GM20000 (cell line): ENCODE results near the gene BLID.

Experiments
- DNase-seq: peaks from one replicate; pipeline ENCODE4 v3.0.0; 2012; ENCODE audit warnings: low spot score
- TF ChIP-seq, protein P1 (sequence below): IDR thresholded peaks from 2 replicates; pipeline ENCODE4 v1.5.1; 2012; ENCODE audit warnings: mild to moderate bottlenecking, control low read depth; ENCODE audit errors: extremely low read depth, missing control alignments

Gene BLID

DNA sequence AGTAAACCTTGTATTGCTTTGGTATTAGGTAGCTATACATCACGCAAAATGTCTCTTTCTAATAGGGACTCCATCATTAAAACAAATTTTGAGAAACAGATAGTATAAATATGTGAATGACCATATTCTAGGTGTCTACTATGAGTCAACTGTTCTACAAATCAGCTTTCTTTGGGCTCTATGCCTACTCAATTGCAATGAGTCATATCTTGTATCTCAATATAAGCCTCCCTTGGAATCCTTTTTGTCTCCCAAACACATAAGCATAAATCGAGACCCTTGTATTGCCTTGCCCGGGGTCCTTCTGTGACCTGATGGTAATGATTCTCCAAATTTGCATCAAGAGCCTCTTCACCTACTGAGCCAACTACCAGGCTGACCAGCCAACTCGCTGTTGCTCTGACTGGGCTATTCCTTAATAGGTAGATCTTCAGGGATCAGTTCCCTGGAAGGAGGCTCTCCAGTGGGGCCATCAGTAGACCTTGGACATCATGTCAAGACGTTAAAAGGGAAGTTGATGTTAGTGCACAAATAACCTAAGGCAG is 22.2 kb downstream of the BLID start:
- no peak for DNase-seq
- TF ChIP-seq, protein P1, sequence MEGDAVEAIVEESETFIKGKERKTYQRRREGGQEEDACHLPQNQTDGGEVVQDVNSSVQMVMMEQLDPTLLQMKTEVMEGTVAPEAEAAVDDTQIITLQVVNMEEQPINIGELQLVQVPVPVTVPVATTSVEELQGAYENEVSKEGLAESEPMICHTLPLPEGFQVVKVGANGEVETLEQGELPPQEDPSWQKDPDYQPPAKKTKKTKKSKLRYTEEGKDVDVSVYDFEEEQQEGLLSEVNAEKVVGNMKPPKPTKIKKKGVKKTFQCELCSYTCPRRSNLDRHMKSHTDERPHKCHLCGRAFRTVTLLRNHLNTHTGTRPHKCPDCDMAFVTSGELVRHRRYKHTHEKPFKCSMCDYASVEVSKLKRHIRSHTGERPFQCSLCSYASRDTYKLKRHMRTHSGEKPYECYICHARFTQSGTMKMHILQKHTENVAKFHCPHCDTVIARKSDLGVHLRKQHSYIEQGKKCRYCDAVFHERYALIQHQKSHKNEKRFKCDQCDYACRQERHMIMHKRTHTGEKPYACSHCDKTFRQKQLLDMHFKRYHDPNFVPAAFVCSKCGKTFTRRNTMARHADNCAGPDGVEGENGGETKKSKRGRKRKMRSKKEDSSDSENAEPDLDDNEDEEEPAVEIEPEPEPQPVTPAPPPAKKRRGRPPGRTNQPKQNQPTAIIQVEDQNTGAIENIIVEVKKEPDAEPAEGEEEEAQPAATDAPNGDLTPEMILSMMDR: no peak

DNA sequence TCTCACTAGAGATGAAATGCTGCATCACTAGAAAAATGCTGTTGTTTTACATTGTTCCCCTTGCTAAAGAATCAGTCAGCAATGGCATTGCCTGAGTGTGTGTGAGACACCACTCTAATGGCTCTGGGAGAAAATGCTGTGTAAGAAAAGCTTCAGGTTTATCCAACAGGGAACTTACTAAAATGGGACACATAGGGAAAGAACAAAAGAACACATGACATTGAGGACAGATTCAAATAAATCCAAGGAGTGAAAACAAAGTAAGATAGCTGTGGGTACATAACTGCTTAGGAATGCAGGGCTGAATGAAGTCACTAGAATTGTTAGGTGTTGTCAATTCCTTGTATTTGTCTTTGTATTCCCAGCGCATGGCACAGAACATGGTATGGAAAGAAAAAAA is 24.2 kb downstream of the BLID start:
- DNase-seq: no peak
- TF ChIP-seq, protein P1: no peak

DNA sequence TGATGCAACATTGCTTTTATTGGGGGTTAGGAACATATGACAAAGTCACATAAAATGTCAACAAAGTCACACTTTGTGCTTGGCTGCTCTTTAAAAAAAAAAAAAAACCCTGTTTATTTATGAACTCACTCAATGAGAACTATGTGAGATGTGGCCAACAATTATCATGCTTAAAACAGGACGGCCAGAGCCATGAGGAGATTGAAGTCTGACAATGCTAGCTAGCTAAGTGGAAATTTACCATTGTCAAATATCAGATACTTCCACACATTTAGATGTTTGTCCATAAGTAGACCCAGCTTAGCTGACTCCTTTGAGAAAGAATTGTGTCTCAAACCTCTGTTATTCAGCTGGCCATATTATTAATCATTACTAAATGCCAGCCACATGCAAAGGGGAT is 26.9 kb downstream of the BLID start:
- TF ChIP-seq, protein P1: no peak
- no peak for DNase-seq

DNA sequence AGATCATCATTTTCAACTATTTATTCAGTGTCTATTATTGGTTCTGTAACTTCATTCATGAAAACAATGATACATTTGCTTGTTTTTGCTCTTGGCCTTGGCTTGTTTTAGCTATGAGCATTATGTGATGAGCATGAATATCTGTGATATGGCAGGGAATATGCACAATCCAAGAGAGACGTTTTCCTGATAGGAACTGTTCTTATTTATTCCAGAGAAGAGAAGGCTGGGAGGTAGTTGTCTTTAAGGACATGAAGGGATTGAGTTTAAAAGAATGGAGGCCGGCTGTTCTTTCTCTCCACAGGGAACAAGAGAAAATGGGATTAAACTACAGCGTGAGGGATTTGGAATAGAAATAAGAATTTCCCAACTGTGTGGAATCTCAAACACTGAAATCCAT is 30.3 kb downstream of the BLID start:
- DNase-seq: no peak
- TF ChIP-seq, protein P1: no peak

DNA sequence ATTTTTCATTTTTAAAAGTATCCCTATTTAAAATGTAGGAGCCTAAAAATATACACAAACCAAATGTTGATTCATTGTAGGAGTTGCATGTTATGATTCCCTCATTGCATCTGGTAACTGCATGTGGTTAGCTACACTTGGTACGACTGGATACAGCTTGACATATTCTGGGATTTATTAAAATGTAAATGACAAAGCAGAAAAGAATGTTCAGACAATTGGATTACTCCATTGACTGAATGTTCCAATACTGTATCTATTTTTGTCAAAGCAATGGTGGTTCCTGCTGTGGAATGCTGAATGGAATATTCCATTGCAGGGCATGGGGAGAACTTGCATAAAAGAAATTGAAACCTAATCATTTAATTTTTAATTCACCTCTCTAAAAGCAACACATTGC is 30.8 kb downstream of the BLID start:
- no peak for DNase-seq
- TF ChIP-seq, protein P1: no peak

DNA sequence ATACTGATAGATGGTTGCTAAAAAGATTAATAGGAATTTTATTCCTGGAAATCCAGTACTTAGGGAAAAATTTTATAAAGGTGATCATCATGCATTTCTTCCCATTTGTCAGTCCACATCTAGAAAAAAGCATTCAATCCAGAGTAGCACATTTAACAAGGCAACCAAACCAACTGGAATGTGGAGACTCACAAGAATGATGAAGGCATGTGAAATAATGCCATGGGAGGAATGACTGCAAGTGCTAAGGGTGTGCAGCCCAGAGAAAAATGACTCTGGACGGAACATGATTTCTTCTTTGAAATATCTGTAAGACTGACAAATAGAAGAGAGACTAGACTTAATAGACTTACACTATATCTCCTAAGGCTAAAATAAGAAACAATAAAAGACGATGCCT is 33.8 kb downstream of the BLID start:
- DNase-seq: no peak

DNA sequence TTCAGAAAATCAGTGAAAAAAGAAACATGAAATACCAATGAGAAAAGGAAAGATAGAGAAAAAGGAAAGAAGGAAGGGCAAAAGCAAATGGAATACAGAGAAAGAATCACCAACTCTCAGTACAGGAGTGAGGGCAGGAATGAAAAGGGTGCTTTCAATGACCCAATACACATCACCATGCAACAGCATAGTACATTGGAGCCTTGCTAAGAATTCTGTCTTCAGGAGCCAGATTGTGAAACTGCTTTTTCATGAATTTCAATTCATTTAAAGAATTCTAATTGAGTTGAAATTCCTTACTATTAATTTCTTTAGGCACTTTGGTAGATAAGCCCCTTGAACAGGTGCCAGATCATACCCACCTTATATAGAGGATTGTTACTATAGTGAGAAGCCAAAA is 34.9 kb downstream of the BLID start:
- DNase-seq: no peak
- TF ChIP-seq, protein P1: no peak

More for the DNA sequence above, 33.8 kb downstream of the BLID start:
- TF ChIP-seq, protein P1: no peak
